GM12878 (cell line): ENCODE results near the gene RRP15. TPM values are rescaled to one million over a fixed set of nuclear protein-coding genes. Genes with fewer than 3 reads are reported as not detected.

Experiments used
- ATAC-seq: fragments of 200-7000 bp; cut with Tn5 transposase; 3 replicates; pipeline ENCODE4 v1.9.1; 2020; ENCODE audit warnings: mild to moderate bottlenecking, moderate library complexity
- BruUV-seq: library from RNA; stranded (reverse); fragments of 400-500 nt; replicated peaks from 2 replicates; lab custom pipeline; 2021; lab: Mats Ljungman, UMichigan
- CTCF ChIA-PET: fragments of 300-600 bp; sonication (Branson Sonifier 250); formaldehyde crosslinking; extraction: SDS; loops from one replicate; lab custom pipeline; 2021; ENCODE audit warnings: inconsistent platforms; lab: Yijun Ruan, JAX
- POLR2A ChIA-PET: fragments of 350-600 bp; formaldehyde crosslinking; extraction: SDS; loops from one replicate; lab custom pipeline; 2021; ENCODE audit warnings: inconsistent platforms; lab: Charles Lee
- RAD21 ChIA-PET: fragments of 300-600 bp; sonication (Branson Sonifier 250); formaldehyde crosslinking; loops from one replicate; lab custom pipeline; 2023; ENCODE audit warnings: antibody characterized with exemption; ENCODE audit not compliant: unreplicated experiment; lab: Charles Lee
- SMC1A ChIA-PET: fragments of 300-600 bp; sonication (Branson Sonifier 250); formaldehyde crosslinking; loops from one replicate; lab custom pipeline; 2023; ENCODE audit not compliant: unreplicated experiment, uncharacterized antibody; lab: Charles Lee
- DNase-seq: peaks from one replicate; pipeline ENCODE4 v3.0.0-alpha.2; 2011; ENCODE audit warnings: low read depth, low spot score
- FAIRE-seq: peaks from 3 replicates; lab custom pipeline; 2011; peaks lifted over from hg19 to GRCh38; lab: Jason Lieb, UNC
- H2AFZ ChIP-seq: 2 replicates; pipeline ENCODE4 v1.6.0; 2011; ENCODE audit warnings: low read depth, low read length, control low read depth; ENCODE audit not compliant: control insufficient read depth
- H3K27ac ChIP-seq: 2 replicates; pipeline ENCODE4 v1.5.1; 2011; ENCODE audit warnings: control low read depth; ENCODE audit not compliant: control insufficient read depth, insufficient read depth
- H3K27me3 ChIP-seq, 2 experiments: replicated peaks in 1 of 2; 2 replicates each; pipeline versions ENCODE4 v1.6.0 to v1.6.1; 2011; ENCODE audit warnings: low read length in 1 of 2; ENCODE audit not compliant: control insufficient read depth in 2 of 2, insufficient read depth in 2 of 2
- H3K36me3 ChIP-seq, 2 experiments: 2 replicates each; pipeline ENCODE4 v1.5.1; 2011; ENCODE audit warnings: low read length in 1 of 2; ENCODE audit not compliant: control insufficient read depth in 2 of 2, insufficient read depth in 2 of 2
- H3K4me1 ChIP-seq: 2 replicates; pipeline ENCODE4 v1.6.1; 2011; ENCODE audit warnings: mild to moderate bottlenecking, low read length, moderate library complexity, mixed read lengths; ENCODE audit not compliant: control insufficient read depth, insufficient read depth
- H3K4me2 ChIP-seq: 2 replicates; pipeline ENCODE4 v1.6.0; 2011; ENCODE audit warnings: control low read depth; ENCODE audit not compliant: control insufficient read depth, insufficient read depth
- H3K4me3 ChIP-seq: fragments of 200-600 bp; sonication (generic); 2 replicates; pipeline ENCODE4 v1.5.1; 2016
- H3K79me2 ChIP-seq: 2 replicates; pipeline ENCODE4 v1.6.0; 2011; ENCODE audit warnings: low read length; ENCODE audit not compliant: control insufficient read depth, insufficient read depth
- H3K9ac ChIP-seq: 2 replicates; pipeline ENCODE4 v1.8.0; 2011; ENCODE audit warnings: low read length, control low read depth, mixed read lengths; ENCODE audit not compliant: control insufficient read depth, insufficient read depth
- H3K9me3 ChIP-seq: replicated peaks from 3 replicates; pipeline ENCODE4 v1.5.1; 2011; ENCODE audit warnings: mild to moderate bottlenecking, low read length; ENCODE audit not compliant: control insufficient read depth, insufficient read depth
- H4K20me1 ChIP-seq: 2 replicates; pipeline ENCODE4 v1.6.0; 2011; ENCODE audit not compliant: control insufficient read depth, insufficient read depth
- FOS ChIP-seq: IDR thresholded peaks from 3 replicates; pipeline ENCODE4 v1.6.1; 2011; ENCODE audit warnings: borderline replicate concordance; ENCODE audit not compliant: insufficient read length; ENCODE audit errors: extremely low read depth
- IKZF1 ChIP-seq: fragments of 450-650 bp; conservative IDR thresholded peaks from 2 replicates; pipeline ENCODE4 v1.6.1; 2017; ENCODE audit warnings: antibody characterized with exemption, mild to moderate bottlenecking
- MXI1 ChIP-seq: fragments of 150-350 bp; IDR thresholded peaks from 2 replicates; pipeline ENCODE4 v1.6.1; 2011; ENCODE audit warnings: low read depth, mild to moderate bottlenecking, inconsistent platforms, low read length, improper control_type of control experiment
- PAX8 ChIP-seq: fragments of 450-650 bp; IDR thresholded peaks from 2 replicates; pipeline ENCODE4 v1.6.1; 2017; ENCODE audit warnings: mild to moderate bottlenecking, moderate library complexity
- TBL1XR1 ChIP-seq: IDR thresholded peaks from 2 replicates; pipeline ENCODE4 v1.6.1; 2012; ENCODE audit warnings: low read depth, low read length, improper control_type of control experiment
- WGBS: methylation state at CpG from one replicate; pipeline ENCODE4 v1.1.6; 2016; ENCODE audit warnings: low lambda C conversion rate; ENCODE audit not compliant: insufficient replicate concordance, insufficient coverage; ENCODE audit errors: missing lambda C conversion rate; 5-methylcytosine and 5-hydroxymethylcytosine counted together
- in situ Hi-C: fragments of 300-500 bp; cut with MboI; formaldehyde crosslinking; loops from 9 replicates; pipeline ENCODE4 v1.14.3; 2018; ENCODE audit warnings: mixed read lengths
- intact Hi-C: fragments of 100-400 bp; cut with micrococcal nuclease; formaldehyde crosslinking; loops from one replicate; pipeline ENCODE4 v1.14.2; 2022; ENCODE audit not compliant: unreplicated experiment
- polyA plus RNA-seq, 11 experiments: library from polyadenylated mRNA; depleted of rRNA in 4 of 11; unstranded in 6 of 11; stranded (reverse) in 5 of 11; fragments of >200 nt; fragmentation: Nextera tagmentation in 4 of 11; fragmentation: Illumina TruSeq in 1 of 11; extraction: Ambion mirVana in 4 of 11; extraction: Trizol in 1 of 11; gene quantifications; 1 replicate in 1 of 11; 2 replicates in 10 of 11; pipeline versions ENCODE4 v1.2.1 to v1.2.3, GENCODE V29; 2011 to 2016; ENCODE audit warnings: inconsistent platforms in 2 of 11, missing spikeins in 2 of 11, low read depth in 1 of 11
- total RNA-seq, 4 experiments: library from RNA; depleted of rRNA in 3 of 4; stranded (reverse); fragments of >200 nt in 3 of 4; fragmentation: Illumina TruSeq in 1 of 4; extraction: Trizol in 1 of 4; gene quantifications; 2 replicates each; pipeline versions ENCODE4 v1.2.1 to v1.2.3, GENCODE V29; 2013 to 2021
- TF ChIP-seq, protein P1 (sequence below): fragments of 450-650 bp; formaldehyde crosslinking; IDR thresholded peaks from 2 replicates; pipeline ENCODE4 v1.4.0; 2022; ENCODE audit warnings: mild to moderate bottlenecking, moderate library complexity
- TF ChIP-seq, protein P2 (sequence below): fragments of 450-650 bp; IDR thresholded peaks from 2 replicates; pipeline ENCODE4 v1.6.1; 2016; ENCODE audit warnings: mild to moderate bottlenecking, moderate library complexity, borderline replicate concordance

Gene RRP15
- total and polyA plus RNA-seq, 10 of the 15 experiments (the other 5 are each of a cell fraction or from before 2014, with no cell fraction given) = 5.6 to 37.8 (median 19.1) TPM

DNA sequence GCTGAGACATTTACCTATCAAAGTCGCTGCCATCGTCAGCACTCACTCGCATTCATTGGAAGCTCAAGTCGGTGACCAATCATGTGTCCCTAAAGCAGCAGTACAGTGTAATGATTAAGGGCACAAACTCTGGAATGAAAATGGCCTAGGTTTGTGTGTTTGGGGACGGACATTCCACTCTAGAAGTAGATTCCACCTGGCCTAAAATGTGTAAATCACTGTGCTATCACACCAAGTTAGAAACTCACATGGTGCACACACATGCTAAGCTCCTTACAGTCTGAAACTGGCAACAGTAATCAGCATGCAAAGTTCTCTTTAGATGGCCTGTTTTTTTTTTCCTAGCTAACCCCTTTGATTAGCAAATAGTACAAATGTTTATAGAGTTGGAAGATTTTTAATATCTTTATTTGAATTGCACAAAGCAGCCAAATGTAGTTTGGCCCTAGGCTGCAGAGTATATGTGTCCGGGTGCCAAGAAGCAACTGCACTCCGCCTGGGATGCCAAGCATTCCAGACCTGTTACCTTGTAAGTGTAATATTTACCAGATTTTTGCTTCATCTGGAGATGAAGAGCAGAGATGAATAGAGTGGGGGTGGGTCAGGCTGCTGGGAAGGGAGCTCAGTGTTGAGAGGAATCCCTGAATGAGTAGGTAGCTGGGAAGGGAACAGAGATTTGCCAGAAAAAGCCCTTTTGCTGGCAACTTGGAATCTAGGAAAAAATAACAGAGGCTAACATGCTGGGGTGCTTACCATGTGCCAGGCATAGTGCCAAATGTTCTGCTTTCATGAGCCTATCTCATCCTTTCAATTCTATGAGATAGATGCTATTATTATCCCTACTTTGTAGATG lies 95.3 kb downstream of the RRP15 start (continued):
- TF ChIP-seq, protein P1, sequence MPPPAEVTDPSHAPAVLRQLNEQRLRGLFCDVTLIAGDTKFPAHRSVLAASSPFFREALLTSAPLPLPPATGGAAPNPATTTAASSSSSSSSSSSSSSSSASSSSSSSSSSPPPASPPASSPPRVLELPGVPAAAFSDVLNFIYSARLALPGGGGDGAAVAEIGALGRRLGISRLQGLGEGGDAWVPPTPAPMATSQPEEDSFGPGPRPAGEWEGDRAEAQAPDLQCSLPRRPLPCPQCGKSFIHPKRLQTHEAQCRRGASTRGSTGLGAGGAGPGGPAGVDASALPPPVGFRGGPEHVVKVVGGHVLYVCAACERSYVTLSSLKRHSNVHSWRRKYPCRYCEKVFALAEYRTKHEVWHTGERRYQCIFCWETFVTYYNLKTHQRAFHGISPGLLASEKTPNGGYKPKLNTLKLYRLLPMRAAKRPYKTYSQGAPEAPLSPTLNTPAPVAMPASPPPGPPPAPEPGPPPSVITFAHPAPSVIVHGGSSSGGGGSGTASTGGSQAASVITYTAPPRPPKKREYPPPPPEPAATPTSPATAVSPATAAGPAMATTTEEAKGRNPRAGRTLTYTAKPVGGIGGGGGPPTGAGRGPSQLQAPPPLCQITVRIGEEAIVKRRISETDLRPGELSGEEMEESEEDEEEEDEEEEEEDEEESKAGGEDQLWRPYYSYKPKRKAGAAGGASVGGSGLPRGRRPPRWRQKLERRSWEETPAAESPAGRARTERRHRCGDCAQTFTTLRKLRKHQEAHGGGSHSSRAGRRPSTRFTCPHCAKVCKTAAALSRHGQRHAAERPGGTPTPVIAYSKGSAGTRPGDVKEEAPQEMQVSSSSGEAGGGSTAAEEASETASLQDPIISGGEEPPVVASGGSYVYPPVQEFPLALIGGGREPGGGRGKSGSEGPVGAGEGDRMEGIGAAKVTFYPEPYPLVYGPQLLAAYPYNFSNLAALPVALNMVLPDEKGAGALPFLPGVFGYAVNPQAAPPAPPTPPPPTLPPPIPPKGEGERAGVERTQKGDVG (CRISPR knock-in tag) = no peak
- no peak for TF ChIP-seq IKZF1

DNA sequence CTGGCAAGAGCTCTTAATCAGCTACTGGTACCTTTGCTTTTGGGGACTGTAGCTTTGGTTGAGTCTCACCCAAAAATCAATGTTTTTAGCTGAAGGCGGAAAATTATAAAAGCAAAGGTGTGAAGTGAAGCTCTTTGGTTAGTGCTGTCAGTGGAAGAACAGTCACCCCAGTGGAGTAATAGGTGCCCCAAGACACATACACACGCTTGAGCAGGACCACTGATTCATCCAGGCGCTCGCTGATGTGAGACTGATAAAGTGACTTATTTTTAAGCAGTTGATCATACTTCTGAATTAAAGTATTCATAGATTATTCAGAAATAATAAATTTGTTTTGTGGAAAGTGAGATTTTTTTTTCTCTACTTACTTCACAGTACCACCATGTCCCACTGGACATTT lies 97.2 kb downstream of the RRP15 start:
- POLR2A ChIA-PET = no interaction called here
- no peak for FAIRE-seq

More for the DNA sequence above, 97.2 kb downstream of the RRP15 start:
- ChIA-PET CTCF (no interaction called here), RAD21 (no interaction called here), SMC1A (interaction anchor here (0.7 kb wide), 1 partner anchor 1431 kb away, joined by 3 read pairs; no protein-coding TSS in a partner anchor)
- DNase-seq (no peak), ATAC-seq (no peak)
- no peaks in the 10 kb centered on the region for H4K20me1 ChIP-seq
- intact Hi-C loops = no loop called here
- no peaks in the 10 kb centered on the region for H3K4me1 ChIP-seq
- no TSS peak for BruUV-seq
- WGBS = 76% methylated on average over 4 of the region's 4 CpGs
- H2AFZ ChIP-seq = no peak overlapping the region
- no peaks in the 10 kb centered on the region for H3K9me3 ChIP-seq
- TF ChIP-seq, protein P2, sequence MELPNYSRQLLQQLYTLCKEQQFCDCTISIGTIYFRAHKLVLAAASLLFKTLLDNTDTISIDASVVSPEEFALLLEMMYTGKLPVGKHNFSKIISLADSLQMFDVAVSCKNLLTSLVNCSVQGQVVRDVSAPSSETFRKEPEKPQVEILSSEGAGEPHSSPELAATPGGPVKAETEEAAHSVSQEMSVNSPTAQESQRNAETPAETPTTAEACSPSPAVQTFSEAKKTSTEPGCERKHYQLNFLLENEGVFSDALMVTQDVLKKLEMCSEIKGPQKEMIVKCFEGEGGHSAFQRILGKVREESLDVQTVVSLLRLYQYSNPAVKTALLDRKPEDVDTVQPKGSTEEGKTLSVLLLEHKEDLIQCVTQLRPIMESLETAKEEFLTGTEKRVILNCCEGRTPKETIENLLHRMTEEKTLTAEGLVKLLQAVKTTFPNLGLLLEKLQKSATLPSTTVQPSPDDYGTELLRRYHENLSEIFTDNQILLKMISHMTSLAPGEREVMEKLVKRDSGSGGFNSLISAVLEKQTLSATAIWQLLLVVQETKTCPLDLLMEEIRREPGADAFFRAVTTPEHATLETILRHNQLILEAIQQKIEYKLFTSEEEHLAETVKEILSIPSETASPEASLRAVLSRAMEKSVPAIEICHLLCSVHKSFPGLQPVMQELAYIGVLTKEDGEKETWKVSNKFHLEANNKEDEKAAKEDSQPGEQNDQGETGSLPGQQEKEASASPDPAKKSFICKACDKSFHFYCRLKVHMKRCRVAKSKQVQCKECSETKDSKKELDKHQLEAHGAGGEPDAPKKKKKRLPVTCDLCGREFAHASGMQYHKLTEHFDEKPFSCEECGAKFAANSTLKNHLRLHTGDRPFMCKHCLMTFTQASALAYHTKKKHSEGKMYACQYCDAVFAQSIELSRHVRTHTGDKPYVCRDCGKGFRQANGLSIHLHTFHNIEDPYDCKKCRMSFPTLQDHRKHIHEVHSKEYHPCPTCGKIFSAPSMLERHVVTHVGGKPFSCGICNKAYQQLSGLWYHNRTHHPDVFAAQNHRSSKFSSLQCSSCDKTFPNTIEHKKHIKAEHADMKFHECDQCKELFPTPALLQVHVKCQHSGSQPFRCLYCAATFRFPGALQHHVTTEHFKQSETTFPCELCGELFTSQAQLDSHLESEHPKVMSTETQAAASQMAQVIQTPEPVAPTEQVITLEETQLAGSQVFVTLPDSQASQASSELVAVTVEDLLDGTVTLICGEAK = no peak
- TF ChIP-seq FOS (no peak), MXI1 (no peak), TBL1XR1 (no peak), PAX8 (no peak)
- no peaks in the 10 kb centered on the region for H3K27me3 ChIP-seq
- H3K4me2 ChIP-seq = no peak overlapping the region
- in situ Hi-C loops = no loop called here
- no peak overlapping the region for H3K9ac ChIP-seq
- H3K27ac ChIP-seq = no peak overlapping the region
- no peaks in the 10 kb centered on the region for H3K79me2 ChIP-seq
- no peaks in the 10 kb centered on the region for H3K36me3 ChIP-seq
- H3K4me3 ChIP-seq = no peak overlapping the region
